Gastroesophageal sphincter (tissue), 4 donors: ENCODE data around the gene KIF5A. TPM values are rescaled to one million over a fixed set of nuclear protein-coding genes. Genes with fewer than 3 reads are reported as not detected.

ENCODE experiments used
- ATAC-seq: fragments of 150-250 bp; one replicate; pipeline ENCODE4 v1.9.1; 2016; ENCODE audit warnings: mild to moderate bottlenecking, moderate library complexity
- H3K27ac ChIP-seq, 4 donors: fragments of 200-600 bp; sonication (generic) in 3 of 4; 1 replicate in 3 of 4; 2 replicates in 1 of 4; pipeline ENCODE4 v1.5.1; 2016 to 2019
- H3K27me3 ChIP-seq: fragments of 200-600 bp; sonication (generic); one replicate; pipeline ENCODE4 v1.5.1; 2019
- H3K36me3 ChIP-seq, 2 donors: fragments of 200-600 bp; sonication (generic); one replicate each; pipeline ENCODE4 v1.5.1; 2019; ENCODE audit warnings: control low read depth in 1 of 2
- H3K4me1 ChIP-seq, 3 donors: fragments of 200-600 bp; sonication (generic); 1 replicate in 2 of 3; 2 replicates in 1 of 3; pipeline ENCODE4 v1.5.1; 2016 to 2019; ENCODE audit warnings: control low read depth in 2 of 3
- H3K4me3 ChIP-seq, 2 donors: fragments of 200-600 bp; sonication (generic); one replicate each; pipeline ENCODE4 v1.5.1; 2019; ENCODE audit warnings: mild to moderate bottlenecking in 1 of 2, moderate library complexity in 1 of 2
- H3K9me3 ChIP-seq, 3 donors: fragments of 200-600 bp; sonication (generic); one replicate each; pipeline ENCODE4 v1.5.1; 2017 to 2019; ENCODE audit warnings: control low read depth in 2 of 3
- EP300 ChIP-seq: sonication (generic); formaldehyde crosslinking; IDR thresholded peaks from one replicate; pipeline ENCODE4 v1.6.1; 2017; ENCODE audit warnings: antibody characterized with exemption, mild to moderate bottlenecking
- POLR2A ChIP-seq, 2 donors: fragments of 450-650 bp; IDR thresholded peaks; one replicate each; pipeline ENCODE4 v1.6.1; 2017; ENCODE audit warnings: antibody characterized with exemption in 2 of 2, mild to moderate bottlenecking in 2 of 2, moderate library complexity in 1 of 2
- POLR2AphosphoS5 ChIP-seq: sonication (generic); formaldehyde crosslinking; IDR thresholded peaks from one replicate; pipeline ENCODE4 v1.6.1; 2017; ENCODE audit warnings: antibody characterized with exemption
- WGBS, 2 donors: methylation state at CpG; one replicate each; pipeline ENCODE4 v1.1.5; 2018; ENCODE audit warnings: low coverage in 1 of 2; 5-methylcytosine and 5-hydroxymethylcytosine counted together
- total RNA-seq, 4 donors: library from RNA; depleted of rRNA; stranded (reverse); fragments of >200 nt; gene quantifications; one replicate each; pipeline ENCODE4 v1.1.0, GENCODE V29; 2016
- TF ChIP-seq, protein P1 (sequence below), 4 experiments: fragments of 200-600 bp in 2 of 4; fragments of 450-650 bp in 2 of 4; sonication (generic) in 1 of 4; IDR thresholded peaks; one replicate each; pipeline ENCODE4 v1.5.1; 2017 to 2019; ENCODE audit warnings: antibody characterized with exemption in 4 of 4, mild to moderate bottlenecking in 2 of 4, moderate library complexity in 2 of 4

Gene KIF5A
- total RNA-seq, 4 donors from 2014 or later, result 0.89 to 4.7 (median 1.6) TPM

DNA sequence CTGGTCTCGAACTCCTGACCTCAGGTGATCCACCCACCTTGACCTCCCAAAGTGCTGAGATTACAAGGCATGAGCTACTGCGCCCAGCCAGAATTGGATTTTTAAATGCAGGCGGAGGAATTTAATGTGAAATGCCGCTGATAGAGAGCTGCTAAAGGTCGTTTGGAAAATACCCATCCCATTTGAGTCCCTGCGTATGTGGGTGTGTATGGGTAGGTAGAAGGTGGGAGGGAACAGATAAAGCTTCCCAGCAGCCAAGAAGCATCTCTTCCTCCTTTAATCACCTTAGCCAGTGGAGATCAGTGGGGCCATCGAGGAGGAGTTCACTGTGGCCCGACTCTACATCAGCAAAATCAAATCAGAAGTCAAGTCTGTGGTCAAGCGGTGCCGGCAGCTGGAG lies 25.0 kb downstream of the KIF5A start:
- no peak overlapping the region for H3K27ac ChIP-seq
- TF ChIP-seq EP300 (no peak), POLR2A (IDR thresholded peaks at IDR 0.05) (no peak), POLR2AphosphoS5 (no peak)
- TF ChIP-seq, protein P1, sequence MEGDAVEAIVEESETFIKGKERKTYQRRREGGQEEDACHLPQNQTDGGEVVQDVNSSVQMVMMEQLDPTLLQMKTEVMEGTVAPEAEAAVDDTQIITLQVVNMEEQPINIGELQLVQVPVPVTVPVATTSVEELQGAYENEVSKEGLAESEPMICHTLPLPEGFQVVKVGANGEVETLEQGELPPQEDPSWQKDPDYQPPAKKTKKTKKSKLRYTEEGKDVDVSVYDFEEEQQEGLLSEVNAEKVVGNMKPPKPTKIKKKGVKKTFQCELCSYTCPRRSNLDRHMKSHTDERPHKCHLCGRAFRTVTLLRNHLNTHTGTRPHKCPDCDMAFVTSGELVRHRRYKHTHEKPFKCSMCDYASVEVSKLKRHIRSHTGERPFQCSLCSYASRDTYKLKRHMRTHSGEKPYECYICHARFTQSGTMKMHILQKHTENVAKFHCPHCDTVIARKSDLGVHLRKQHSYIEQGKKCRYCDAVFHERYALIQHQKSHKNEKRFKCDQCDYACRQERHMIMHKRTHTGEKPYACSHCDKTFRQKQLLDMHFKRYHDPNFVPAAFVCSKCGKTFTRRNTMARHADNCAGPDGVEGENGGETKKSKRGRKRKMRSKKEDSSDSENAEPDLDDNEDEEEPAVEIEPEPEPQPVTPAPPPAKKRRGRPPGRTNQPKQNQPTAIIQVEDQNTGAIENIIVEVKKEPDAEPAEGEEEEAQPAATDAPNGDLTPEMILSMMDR (IDR thresholded peaks at IDR 0.05), result no peak
- H3K9me3 ChIP-seq, result no peaks in the 10 kb centered on the region
- no peaks in the 10 kb centered on the region for H3K27me3 ChIP-seq
- H3K4me3 ChIP-seq, result no peak overlapping the region
- 77 to 90% methylated on average over 5 to 6 of the region's 10 CpGs for WGBS, 2 donors
- H3K36me3 ChIP-seq, result peaks cover 0 to 53% of the 10 kb centered on the region in 2 donors
- ATAC-seq, result no peak
- no peaks in the 10 kb centered on the region for H3K4me1 ChIP-seq

DNA sequence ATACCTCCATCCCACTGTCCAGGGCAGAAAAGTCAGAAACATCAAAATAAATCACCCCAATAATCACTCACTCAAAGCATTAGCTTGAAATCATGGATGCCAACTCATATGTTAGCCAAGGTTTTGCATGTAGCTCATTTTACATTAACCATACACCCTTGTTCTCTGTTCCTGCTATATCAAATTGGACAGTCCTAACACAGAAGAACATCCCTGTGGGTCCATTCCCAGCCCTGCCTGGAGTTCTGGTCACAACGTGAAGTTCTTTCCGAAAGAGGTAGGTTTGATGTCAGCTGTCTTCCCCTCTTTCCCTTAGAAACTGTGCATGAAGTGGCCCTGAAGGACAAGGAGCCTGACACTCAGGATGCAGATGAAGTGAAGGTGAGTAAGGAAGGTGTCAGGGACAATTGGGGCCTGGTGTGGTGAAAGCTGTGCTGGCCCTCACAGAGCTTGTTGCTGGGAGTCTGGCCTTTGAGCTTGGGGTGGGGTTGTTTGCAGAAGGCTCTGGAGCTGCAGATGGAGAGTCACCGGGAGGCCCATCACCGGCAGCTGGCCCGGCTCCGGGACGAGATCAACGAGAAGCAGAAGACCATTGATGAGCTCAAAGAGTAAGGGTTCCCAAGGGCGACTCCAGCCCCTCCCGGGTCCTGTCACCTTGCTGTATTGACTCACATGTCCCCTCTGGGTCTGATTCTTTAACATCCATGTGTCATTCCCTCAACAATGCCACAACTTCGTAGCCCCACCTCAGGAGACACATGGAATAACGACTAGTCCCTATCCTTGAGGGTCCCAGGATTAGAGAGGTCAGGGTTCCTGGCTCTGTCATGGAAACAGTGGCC lies 26.1 kb downstream of the KIF5A start:
- WGBS, 2 donors, result 90 to 95% methylated on average over 2 to 4 of the region's 12 CpGs
- no peaks in the 10 kb centered on the region for H3K4me1 ChIP-seq
- no peak for ATAC-seq
- H3K9me3 ChIP-seq, result no peaks in the 10 kb centered on the region
- H3K4me3 ChIP-seq, result no peak overlapping the region
- H3K27ac ChIP-seq, result no peak overlapping the region
- TF ChIP-seq EP300 (no peak), POLR2A (IDR thresholded peaks at IDR 0.05) (no peak), POLR2AphosphoS5 (no peak)
- TF ChIP-seq, protein P1 (IDR thresholded peaks at IDR 0.05), result no peak
- H3K27me3 ChIP-seq, result no peaks in the 10 kb centered on the region
- H3K36me3 ChIP-seq, result peaks cover 0 to 46% of the 10 kb centered on the region in 2 donors

DNA sequence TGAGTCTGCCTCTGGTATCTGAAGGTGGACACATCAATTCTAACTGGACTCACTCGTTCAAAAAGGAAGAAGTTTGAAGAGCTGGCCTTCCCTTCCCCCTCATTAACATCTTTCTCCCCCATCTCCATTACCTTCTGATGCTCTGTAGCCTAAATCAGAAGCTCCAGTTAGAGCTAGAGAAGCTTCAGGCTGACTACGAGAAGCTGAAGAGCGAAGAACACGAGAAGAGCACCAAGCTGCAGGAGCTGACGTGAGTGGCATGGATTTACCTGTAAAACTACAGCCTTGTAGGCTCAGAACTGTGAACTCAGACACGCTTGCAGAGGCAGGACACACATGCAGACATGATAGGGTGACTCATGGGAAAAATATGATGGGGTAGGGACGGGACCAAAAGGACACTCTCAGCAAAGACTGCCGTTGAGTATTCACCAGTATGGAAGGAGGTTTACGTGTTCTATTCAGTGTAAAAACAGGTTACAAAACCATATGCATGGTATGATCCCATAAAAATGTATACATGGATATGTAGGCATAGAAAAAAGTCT lies 26.8 kb downstream of the KIF5A start:
- H3K27ac ChIP-seq, result no peak overlapping the region
- 69 to 74% methylated on average over 3 to 7 of the region's 9 CpGs for WGBS, 2 donors
- H3K36me3 ChIP-seq, result peaks cover 0 to 52% of the 10 kb centered on the region in 2 donors
- H3K4me3 ChIP-seq, result no peak overlapping the region
- no peaks in the 10 kb centered on the region for H3K4me1 ChIP-seq
- ATAC-seq, result no peak
- TF ChIP-seq POLR2AphosphoS5 (no peak), POLR2A (IDR thresholded peaks at IDR 0.05) (no peak), EP300 (no peak)
- TF ChIP-seq, protein P1 (IDR thresholded peaks at IDR 0.05), result no peak
- no peaks in the 10 kb centered on the region for H3K9me3 ChIP-seq
- H3K27me3 ChIP-seq, result no peaks in the 10 kb centered on the region

DNA sequence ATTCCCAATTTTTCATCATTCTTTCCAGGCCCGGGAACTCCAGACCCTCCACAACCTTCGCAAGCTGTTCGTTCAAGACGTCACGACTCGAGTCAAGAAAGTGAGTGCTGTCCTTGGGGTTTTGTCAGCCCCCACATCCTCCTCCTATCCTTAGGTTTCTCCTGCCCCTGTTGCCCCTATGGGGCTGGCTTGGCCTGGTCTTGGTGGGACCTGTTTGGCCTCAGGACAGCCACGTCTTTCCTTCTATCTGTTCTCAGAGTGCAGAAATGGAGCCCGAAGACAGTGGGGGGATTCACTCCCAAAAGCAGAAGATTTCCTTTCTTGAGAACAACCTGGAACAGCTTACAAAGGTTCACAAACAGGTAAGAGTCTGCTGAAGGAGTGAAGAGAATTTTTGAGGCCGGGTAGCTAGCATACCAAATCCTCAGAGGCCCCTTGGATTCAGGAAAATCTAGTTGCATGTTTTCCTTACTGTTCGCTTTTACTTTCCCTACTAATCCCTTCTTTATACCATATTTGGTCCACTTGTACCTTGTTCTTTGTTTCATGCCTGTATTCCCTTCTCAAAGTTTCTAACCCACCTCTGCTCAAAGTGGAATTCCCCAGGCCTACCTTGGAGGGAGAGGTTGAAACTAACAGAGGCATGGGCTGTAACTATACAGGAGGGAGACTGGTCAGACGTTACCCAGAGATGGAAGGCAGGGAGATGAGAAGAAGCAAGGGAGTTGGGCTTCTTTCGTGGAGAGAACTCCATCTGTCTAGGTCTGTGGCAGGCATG lies 28.3 kb downstream of the KIF5A start:
- H3K36me3 ChIP-seq, result peaks cover 0 to 39% of the 10 kb centered on the region in 2 donors
- ATAC-seq, result no peak
- WGBS, 2 donors, result 80 to 84% methylated on average over 7 to 12 of the region's 12 CpGs
- H3K27ac ChIP-seq, result no peak overlapping the region
- H3K4me1 ChIP-seq, result no peaks in the 10 kb centered on the region
- TF ChIP-seq EP300 (no peak), POLR2AphosphoS5 (no peak)
- TF ChIP-seq, protein P1 (IDR thresholded peaks at IDR 0.05), result no peak
- H3K27me3 ChIP-seq, result no peaks in the 10 kb centered on the region
- no peaks in the 10 kb centered on the region for H3K9me3 ChIP-seq
- H3K4me3 ChIP-seq, result no peak overlapping the region
